ENCODE measurements around the gene TET2.

Gene TET2

GRCh38 chr4:105274504-105274903, 127.8 kb downstream of the TET2 start:
- Histone ChIP-seq H3K9me3 (no peaks in the 10 kb centered on the region), H3K4me3 (ENCODE audit: low read depth, low read length) (no peak overlapping the region), H3K36me3 (peaks cover 54% of the 10 kb centered on the region), H3K27me3 (no peaks in the 10 kb centered on the region), H3K4me1 (no peaks in the 10 kb centered on the region)
- DNase-seq = no peak
- no peak for TF ChIP-seq CTCF (IDR thresholded peaks at IDR 0.05; ENCODE audit: low read depth, low read length)

- no peak overlapping the region for H3K4me3 ChIP-seq (ENCODE audit: low read depth, low read length)
- no peak for DNase-seq
- no peaks in the 10 kb centered on the region for H3K27me3 ChIP-seq
- H3K36me3 ChIP-seq = peaks cover 38% of the 10 kb centered on the region
- TF ChIP-seq CTCF (IDR thresholded peaks at IDR 0.05; ENCODE audit: low read depth, low read length) = no peak
- H3K4me1 ChIP-seq = no peaks in the 10 kb centered on the region
- no peaks in the 10 kb centered on the region for H3K9me3 ChIP-seq
These were observed 129.9 kb downstream of the TET2 start for GRCh38 chr4:105276361-105277104.

- DNase-seq = no peak
- peaks cover 32% of the 10 kb centered on the region for H3K36me3 ChIP-seq
- H3K4me1 ChIP-seq = no peaks in the 10 kb centered on the region
- TF ChIP-seq CTCF (IDR thresholded peaks at IDR 0.05; ENCODE audit: low read depth, low read length) = no peak
- no peak overlapping the region for H3K4me3 ChIP-seq (ENCODE audit: low read depth, low read length)
- no peaks in the 10 kb centered on the region for H3K9me3 ChIP-seq
- H3K27me3 ChIP-seq = no peaks in the 10 kb centered on the region
These were observed 131.0 kb downstream of the TET2 start for GRCh38 chr4:105277702-105278101.

- Histone ChIP-seq H3K9me3 (no peaks in the 10 kb centered on the region), H3K27me3 (no peaks in the 10 kb centered on the region), H3K4me3 (ENCODE audit: low read depth, low read length) (no peak overlapping the region), H3K4me1 (no peaks in the 10 kb centered on the region), H3K36me3 (peaks cover 24% of the 10 kb centered on the region)
- no peak for TF ChIP-seq CTCF (IDR thresholded peaks at IDR 0.05; ENCODE audit: low read depth, low read length)
- no peak for DNase-seq
These were observed 132.6 kb downstream of the TET2 start for GRCh38 chr4:105279314-105279713.

GRCh38 chr4:105280338-105281123, 133.9 kb downstream of the TET2 start:
- no peak overlapping the region for H3K4me3 ChIP-seq (ENCODE audit: low read depth, low read length)
- H3K4me1 ChIP-seq = no peaks in the 10 kb centered on the region
- no peaks in the 10 kb centered on the region for H3K9me3 ChIP-seq
- no peak for DNase-seq
- no peak for TF ChIP-seq CTCF (IDR thresholded peaks at IDR 0.05; ENCODE audit: low read depth, low read length)
- peaks cover 13% of the 10 kb centered on the region for H3K36me3 ChIP-seq
- H3K27me3 ChIP-seq = no peaks in the 10 kb centered on the region

- H3K4me1 ChIP-seq = no peaks in the 10 kb centered on the region
- peaks cover 8% of the 10 kb centered on the region for H3K36me3 ChIP-seq
- DNase-seq = no peak
- no peak overlapping the region for H3K4me3 ChIP-seq (ENCODE audit: low read depth, low read length)
- no peaks in the 10 kb centered on the region for H3K27me3 ChIP-seq
- no peaks in the 10 kb centered on the region for H3K9me3 ChIP-seq
- TF ChIP-seq CTCF (IDR thresholded peaks at IDR 0.05; ENCODE audit: low read depth, low read length) = no peak
These were observed 134.4 kb downstream of the TET2 start for GRCh38 chr4:105281124-105281415.
